Activated CD8-positive, alpha-beta memory T cell treated with anti-CD3 and anti-CD28 coated beads for 1 hour (primary cell): Measurements from ENCODE around the gene HBS1L.

Experiments used
- DNase-seq, 2 donors: peaks; one replicate each; pipeline ENCODE4 v3.0.0-alpha.2; 2020; ENCODE audit warnings: low read depth in 1 of 2; ENCODE audit errors: extremely low read depth in 1 of 2

The HBS1L gene

GRCh38 chr6:135054569-135055498, at the start of gene HBS1L:
Gene HBS1L, minus strand, starts transcription at chr6:135054822. Its CDS starts 131 bp downstream, at chr6:135054691.
- DNase-seq = peak; percentile 91 to 95

GRCh38 chr6:135104199-135104598, 49.6 kb upstream of the HBS1L start:
- no peak for DNase-seq

DNA sequence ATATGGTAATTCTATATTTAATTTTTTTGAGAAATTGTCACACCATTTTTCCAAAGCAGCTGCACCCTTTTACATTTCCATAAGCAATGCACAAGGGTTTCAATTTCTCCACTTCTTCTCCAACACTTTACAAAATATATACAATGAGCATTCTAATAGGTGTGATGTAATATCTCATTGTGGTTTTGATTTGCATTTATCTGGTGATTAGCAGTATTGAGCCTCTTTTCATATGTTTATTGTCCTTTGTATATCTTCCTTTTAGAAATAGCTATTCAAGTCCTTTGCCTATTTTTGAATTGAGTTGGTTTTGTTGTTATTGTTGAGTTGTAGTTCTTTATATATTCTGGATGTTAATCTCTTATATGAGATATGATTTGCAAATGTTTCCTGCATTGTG, 47.6 kb upstream of the HBS1L start:
- DNase-seq = no peak

DNA sequence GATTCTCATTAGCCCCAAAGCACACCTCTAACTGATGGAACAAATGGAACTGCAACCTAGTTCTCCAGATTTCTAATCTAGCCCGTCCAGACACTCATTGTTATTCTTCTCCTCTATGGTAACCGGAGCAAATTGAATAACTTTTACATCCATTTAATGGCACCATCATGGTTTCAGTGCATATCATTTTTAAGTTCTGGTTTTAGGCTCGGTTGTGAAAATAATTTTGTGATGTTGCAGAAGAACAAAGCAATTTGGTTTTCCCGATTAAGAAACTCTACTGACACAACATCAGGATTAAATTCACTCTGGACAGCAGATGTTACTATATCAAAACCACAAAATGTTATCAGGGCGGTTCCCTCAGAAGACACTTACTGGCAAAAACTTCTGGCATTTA, 42.5 kb upstream of the HBS1L start:
- no peak for DNase-seq

DNA sequence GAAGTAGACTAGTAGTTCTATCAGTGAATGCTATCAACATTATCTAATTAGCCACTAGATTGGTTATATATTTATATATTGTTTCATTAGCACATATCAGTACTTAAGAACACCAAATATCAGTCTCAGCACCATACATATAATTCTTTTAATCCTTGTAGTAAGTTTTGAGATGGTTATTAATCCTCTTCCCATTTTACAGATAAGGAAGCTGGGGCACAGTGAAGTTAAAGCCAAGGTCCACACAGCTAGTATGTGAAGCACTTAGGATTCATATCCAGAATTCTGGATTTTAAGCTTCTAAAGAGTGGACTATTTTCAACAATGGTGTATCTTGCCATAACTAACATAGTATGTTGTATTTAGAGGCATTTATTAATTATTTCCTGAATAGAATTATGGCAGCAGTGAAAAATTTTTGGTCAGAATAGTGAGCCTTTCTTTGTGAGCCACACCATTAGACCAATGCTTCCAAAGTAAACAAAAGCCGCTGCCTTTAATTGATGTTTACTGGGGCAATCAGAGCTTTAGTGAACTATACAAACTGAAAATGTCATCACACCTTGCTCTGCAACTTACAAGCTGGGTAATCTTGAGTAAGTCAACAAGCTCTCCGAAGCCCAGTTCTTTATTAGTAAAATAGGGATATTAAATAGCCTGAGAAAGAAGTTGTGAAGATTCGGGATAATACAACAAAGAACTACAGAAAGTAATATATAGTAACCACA, 41.9 kb upstream of the HBS1L start:
- no peak for DNase-seq

DNA sequence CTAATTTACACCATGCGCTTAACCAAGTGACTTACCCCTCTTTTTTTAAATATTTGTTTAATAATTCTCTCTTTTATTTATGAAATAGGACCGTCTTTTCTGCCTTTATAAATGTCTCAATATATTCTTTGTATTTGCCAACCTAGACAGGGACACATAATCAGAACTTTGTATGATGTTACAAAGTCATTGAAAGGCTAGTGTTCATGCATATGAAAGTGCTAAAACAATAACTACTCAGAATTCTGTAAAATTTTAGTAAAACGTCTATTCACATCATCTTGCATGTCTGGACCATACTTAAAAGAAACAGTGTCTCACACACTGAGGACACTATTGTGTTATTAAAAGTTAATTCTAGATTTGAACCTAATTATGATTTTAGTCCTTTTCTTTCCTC, 41.1 kb upstream of the HBS1L start:
- DNase-seq = no peak

DNA sequence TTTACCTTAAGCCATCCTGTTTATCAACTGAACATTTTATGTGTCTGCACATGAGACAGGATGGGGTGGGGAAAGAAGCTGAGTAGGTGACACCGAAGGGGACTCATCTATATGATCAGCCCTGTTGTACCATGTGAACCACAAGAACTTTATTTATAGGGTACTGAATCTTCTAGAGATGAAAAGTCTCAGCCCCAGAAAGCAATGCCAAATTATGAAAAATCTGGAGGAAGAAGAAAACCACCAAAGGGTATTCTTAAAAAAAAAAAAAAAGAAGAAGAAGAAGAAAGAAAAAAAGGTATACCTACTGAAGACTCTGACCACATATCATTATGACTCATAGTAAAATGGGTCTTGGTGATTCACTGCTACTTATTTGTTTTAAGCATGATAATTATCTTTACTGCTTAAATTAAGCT, 39.8 kb upstream of the HBS1L start:
- no peak for DNase-seq

DNA sequence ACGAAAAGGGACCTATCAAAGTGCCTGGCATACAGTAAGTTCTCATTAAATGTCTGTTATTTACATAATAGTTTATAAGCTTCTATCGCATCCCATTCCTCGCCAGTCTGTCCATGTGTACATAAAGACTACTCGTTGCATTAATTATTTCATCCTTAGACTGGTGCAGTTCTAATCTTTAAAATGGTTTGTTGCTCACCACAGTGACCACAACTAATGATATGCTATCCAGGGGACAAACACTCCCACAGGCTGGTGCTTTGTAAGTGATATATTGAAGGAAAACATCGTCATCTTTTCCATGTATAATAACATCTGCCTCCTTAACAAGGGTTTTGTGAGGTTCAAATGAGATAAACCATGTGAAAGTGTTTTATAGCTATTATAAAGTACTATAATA, 39.0 kb upstream of the HBS1L start:
- no peak for DNase-seq

DNA sequence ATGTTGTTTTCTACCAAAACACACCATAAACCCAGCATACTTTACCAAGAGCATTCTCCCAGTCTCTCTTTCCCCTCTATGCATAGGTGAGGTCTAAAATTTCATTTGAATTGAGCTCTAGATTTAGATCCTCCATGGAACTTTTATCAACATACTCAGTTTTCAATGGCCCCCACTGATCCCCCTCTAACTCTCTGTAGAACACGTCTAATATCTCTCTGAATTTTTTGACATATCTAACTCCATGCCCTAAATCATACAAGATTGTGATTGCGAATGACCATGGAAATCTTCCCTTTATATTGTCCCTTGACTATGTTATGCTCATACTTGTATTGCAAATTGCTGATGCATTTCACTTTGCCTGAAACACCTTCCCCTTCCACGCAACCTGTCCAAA, 38.1 kb upstream of the HBS1L start:
- DNase-seq = no peak

DNA sequence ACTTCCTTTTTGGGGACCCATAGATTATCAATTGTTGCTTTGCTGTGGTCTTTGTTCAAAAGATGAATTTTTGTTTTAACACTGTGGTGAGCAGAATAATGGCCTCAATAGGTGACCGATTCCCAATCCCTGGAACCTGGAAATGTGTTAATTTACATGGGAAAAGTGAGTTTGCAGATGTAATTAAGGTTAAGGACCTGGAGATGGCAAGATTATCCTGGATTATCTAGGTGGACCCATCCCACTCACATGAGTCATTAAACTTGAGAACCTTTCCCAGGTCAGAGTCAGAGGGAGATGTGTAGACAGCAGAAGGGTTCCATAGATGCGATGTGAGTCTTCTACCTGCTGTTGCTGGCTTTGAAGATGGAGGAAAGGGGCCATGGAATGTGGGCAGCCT, 36.2 kb upstream of the HBS1L start:
- DNase-seq = no peak

DNA sequence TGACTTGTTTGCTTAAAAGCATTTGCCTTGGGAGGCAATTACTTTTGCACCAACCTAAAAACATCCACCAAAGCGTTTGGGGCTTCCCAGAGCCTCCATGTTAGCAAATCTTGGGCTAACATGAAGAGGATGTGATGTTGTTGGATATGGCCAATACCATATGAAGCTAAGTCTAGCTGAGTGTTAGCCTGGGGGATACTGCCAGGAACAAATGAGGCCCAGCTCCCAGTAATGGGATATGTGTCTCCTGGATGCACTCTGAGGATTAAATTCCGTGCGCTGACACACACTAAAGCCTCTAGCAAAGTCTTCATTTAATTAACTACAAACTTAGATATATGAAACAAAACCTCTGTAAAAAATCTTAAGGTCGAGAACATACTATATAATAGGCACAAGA, 35.3 kb upstream of the HBS1L start:
- DNase-seq = no peak

DNA sequence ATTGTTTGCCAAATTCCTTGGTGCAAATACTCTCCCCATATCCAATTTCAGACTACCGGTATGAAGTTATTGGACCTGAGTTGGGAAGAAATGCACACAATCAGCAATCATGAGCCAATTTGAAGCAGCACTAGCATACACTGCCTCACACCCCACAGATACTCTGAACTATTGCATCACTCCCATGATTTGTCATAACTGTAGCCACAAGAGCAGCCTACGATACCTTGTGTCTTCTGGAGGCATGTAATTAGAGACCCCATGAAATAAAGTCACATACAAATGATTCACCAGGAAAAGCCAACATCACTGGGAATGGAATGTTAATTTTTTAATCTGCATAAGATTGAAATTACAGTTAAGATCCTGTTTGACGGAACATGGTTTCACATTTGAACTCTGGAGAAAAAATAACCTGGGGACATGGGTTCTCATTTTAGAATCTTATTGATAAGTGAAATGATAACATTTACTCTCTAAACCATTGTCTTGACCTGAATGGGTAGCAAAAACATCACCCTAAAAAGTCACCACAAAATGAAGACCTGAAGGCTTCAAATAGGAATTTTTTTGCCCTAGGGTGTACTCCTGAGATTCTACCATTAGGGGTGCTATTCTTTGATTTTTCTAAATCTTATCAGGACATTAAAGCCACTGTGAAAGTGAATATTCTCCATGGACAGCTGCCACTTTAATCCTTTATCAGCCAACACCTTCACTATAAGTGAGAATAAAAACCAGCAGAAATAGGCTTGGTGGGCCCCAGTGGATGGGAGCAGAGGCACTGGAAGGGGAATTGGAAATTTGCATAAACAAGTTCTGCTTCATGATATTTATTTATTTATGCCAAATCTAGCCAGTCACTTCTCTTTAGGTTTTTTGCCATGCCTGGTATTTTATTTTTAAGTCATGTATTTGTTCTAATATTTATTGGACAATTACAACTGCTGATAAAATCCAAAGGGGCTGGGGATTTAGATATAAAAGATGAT, 34.5 kb upstream of the HBS1L start:
- DNase-seq = no peak

- no peak for DNase-seq
Measured at GRCh38 chr6:135088281-135088680, 33.7 kb upstream of the HBS1L start.

GRCh38 chr6:135087803-135088202, 33.2 kb upstream of the HBS1L start:
- no peak for DNase-seq

GRCh38 chr6:135087403-135087802, 32.8 kb upstream of the HBS1L start:
- DNase-seq = no peak

GRCh38 chr6:135086414-135086764, 31.8 kb upstream of the HBS1L start:
- DNase-seq = no peak

DNA sequence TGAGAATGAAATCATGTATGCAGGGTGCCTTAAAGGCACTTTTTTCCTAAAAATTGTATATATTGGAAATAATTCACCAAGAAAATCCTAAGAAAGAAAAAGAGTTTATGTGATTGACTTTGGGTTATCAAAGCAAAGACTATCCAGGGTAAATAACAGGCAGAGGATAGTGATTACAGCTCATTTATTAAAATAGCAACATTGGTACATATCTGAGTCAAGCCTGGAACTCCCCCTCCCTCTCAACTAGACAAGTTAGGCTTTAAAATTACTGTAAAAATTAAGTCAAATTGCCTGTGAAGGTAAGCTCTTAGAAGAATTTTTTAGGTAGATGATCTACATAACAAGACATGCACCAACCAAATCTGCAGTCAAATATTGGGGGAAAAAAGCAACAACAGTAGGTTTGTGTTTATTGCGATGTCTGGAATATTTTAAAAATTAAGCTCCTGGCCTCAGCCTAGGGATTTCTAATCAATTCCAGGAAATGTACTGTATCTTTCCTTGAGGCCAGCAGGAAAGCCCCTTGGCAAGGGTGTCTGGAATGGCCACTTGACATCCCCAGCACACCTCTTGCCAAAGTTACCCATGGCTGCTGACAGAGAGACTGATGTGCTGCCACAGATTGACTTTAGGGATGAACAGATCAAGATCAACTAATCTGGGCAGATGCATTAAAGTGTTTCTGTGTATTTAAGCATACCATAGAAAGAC, 31.2 kb upstream of the HBS1L start:
- DNase-seq = no peak

DNA sequence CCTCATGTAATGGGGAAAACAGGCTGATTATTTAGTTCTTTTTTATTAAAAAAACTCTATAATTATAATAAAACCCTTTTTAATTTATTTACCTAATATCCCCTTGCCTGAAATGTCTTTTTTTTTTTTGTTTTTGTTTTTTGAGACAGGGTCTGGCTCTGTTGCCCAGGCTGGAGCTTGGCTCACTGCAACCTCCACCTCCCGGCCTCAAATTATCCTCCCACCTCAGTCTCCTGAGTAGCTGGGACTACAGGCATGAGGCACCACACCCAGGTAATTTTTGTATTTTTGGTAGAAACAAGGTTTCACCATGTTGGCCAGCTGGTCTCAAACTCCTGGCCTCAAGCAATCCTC, 30.3 kb upstream of the HBS1L start:
- DNase-seq = no peak

DNA sequence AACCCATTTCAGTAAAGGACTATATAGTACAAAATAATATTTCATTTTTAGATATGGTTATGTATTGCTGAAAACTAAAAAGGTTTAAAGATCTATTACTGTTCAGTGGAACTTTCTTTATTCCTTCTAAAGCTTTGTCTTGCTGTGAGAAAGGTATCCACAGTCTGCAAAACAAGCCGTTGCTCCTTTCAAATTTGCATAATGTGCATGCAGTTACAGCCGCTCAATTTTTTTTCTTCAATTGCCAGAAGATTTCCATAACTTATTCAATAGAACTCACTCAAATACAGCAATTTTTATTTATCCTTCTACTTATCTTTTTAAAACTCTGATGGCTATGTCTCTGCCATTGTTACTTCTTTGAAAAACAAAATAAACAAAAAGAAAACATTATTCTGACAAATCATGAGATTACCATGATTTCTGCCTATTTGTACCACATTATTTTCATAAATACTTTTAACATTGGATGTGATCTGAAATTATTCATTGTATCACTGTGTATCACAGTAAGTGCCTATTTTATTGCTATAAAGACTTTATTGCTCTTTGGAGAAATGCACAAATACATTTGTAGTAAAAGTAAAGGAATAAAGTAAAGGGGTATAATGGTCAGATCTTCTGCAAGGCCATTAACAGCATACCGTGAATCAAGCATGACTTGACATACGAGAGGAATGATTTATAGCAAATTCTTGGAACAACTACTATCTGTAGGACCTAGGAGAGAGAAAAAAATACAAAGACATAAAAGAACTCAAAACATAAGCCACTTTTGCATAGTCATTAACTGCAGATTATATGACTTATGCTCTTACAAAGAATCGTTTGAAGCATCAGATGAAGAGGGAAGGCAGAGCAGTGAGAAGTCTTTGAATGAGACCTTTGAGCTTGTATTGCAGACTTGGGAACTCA, 29.6 kb upstream of the HBS1L start:
- no peak for DNase-seq
